ENCODE results near the gene ST6GAL1. TPM values are rescaled to one million over a fixed set of nuclear protein-coding genes. Genes with fewer than 3 reads are reported as not detected.
"Not testable (repeated sequence)": the region's sequence is repeated elsewhere in the genome, so short reads cannot be mapped to it uniquely, and the experiment has no call there.

Gene ST6GAL1
- total RNA-seq, 2 donors from 2014 or later, result 41.9 to 53.3 TPM

DNA sequence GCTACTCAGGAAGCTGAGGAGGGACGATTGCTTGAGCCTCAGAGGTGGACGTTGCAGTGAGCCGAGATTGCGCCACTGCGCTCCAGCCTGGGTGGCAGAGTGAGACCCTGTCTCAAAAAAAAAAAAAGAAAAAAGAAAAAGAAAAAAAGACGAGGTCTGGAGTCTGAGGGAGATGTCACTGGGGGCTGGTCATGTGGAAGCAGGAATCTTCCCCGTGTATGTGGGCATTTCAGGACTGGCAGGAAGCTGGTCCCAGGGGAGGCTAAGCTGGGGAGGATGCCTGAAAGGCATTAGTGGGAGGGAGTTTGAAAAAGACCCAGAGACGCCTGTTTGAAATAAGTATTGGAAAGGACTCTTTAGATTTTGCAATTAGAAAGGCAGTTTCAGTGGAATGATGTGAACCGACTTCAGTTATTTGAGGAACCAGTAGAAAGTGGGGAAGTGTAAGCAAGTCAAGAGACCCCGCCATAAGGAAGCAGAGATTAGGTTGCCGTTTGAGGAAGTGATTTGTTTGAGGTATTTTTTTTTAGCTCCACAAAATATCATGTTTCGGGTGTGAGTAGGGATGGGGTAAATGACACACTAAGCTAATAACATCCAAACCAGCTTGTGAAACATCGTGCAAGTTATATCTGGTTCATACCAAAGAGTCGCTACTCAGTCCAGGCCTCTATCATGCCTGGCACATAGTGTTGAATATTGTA, 55.5 kb downstream of the ST6GAL1 start:
- no peak for DNase-seq (ENCODE audit: low spot score)
- intact Hi-C loops (cut with DNase I), result no loop called here

DNA sequence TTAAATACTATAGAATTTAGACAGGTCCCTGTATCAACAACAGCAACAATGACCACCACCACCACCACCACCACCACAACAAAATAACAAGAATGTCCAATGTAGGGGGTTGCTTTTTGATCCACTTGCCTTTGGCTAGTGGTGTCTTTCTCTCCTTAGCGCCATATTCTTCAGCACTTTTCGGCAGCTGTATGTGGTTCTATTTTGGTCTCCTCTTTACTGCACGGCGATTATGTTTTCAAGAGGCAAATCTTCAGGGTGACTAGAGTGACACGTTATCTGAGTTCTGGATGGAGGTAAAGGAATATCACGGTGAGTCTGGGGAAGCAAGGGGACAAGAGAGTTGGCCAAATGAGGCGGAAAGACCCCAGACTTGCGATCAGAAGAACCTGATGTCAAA, 56.1 kb downstream of the ST6GAL1 start:
- DNase-seq (ENCODE audit: low spot score), result no peak

DNA sequence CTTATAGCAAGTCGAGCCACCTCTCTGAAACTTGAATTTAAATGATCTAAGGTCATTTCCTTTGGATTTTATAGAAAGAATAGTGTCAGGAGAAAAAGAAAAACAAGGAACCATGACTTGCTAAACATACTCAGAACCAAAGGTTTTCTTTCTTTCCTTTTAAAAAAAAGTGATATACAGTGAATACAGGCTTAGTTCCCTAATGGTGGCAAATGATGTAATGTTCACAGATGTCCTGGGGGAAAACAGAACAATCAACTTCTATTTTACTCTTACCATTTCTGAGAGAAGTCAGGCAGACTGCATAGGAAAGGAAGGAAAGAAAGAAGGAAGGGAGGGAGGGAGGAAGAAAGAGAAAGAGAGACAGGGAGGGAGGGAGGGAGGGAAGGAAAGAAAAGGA, 56.5 kb downstream of the ST6GAL1 start:
- no peak for DNase-seq (ENCODE audit: low spot score)
- intact Hi-C loops (cut with DNase I), result no loop called here

More for the DNA sequence above, 56.1 kb downstream of the ST6GAL1 start:
- intact Hi-C loops (cut with DNase I), result no loop called here

DNA sequence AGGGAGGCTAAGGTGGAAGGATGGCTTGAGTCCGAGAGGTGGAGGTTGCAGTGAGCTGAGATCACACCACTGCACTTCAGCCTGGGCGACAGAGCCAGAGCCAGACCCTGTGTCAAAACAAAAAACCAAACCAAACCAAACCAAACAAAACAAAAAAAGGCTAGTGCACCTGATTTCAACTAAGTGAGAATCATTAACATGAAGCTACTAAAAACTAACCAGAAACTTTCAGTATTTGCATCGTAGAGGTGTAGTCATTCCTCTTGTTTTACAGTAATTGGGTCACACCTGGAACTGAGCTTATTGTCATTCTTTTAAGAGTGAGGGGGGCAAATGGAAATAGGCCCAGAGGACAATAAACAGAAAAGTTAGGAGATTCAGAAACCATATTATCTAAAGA, 58.5 kb downstream of the ST6GAL1 start:
- no peak for DNase-seq (ENCODE audit: low spot score)
- intact Hi-C loops (cut with DNase I), result no loop called here

DNA sequence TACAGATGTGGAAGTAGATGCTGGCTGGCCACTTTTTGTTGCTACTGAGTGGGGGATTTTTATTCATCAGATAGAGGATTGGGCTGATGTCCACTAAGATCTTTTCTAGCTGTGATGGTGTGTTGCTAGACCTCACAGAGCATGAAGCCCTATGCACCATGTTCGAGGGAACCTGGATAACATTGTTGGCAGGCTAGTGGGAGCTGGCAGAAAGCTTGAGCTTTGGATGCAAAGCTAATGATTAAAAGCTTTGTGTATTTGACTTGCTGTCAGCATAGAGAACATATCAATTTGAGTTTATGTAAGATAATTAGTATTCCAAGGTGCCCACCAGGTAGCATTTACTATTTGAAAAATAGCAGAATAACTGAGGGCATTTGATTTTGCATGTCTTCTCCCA, 59.1 kb downstream of the ST6GAL1 start:
- no peak for DNase-seq (ENCODE audit: low spot score)
- intact Hi-C loops (cut with DNase I), result no loop called here

DNA sequence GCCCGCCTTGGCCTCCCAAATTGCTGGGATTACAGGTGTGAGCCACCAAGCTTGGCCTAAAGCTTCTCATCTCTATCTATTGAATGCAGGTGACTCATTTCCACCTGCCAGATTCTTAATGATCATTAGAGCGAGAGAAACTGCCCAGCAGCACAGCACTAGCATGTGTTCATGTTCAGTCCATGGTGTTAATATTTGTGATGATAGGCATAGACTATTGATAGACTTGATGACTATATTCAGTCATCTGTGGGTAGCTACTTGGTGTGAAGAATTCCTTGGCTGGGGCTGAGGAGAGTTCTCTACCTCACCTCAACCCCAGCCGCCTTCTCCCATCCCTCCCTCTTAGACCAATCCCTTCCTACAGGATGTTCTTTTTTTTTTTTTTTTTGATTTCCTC, 60.0 kb downstream of the ST6GAL1 start:
- intact Hi-C loops (cut with DNase I), result no loop called here
- no peak for DNase-seq (ENCODE audit: low spot score)

DNA sequence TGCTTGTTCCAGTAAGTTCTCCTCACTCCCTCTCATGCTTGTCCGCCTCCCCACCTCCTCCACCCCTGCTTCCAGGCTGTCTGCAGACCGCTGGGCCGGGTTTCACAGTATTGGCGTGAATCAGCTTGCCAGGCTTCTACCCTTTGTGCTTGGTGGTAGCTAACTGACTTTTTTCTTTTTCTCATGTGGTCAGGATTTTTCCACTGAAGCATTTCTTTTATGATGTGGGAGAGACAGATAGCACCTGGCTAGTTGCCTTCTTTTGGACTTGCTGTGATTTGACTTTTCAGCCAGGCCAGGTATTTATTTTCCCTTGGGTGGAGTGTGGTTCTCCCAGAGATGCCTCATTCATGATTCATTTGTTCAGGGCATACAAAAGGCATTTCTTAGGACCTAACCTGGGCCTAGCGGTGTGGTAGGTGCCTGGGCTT, 60.6 kb downstream of the ST6GAL1 start:
- DNase-seq (ENCODE audit: low spot score), result no peak
- intact Hi-C loops (cut with DNase I), result no loop called here

DNA sequence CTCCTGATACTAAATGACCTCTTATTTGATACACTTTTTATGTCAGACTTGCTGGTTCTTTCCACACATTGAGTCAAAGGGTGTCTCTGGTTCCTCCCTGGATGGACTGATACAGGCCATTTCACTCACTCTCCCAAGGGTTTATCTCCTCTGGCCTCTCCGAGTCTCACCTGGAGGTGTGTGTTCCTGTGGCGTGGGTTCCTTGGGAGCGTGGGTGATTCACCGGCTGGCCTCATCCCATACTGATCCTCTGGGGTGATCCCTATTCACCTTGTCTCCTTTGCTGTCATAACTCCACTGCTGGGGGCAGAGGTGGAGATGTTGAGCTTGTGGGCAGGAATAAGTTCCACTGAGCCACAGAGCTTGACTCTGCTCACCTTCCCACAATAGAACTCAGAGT, 61.1 kb downstream of the ST6GAL1 start:
- intact Hi-C loops (cut with DNase I), result no loop called here
- no peak for DNase-seq (ENCODE audit: low spot score)

DNA sequence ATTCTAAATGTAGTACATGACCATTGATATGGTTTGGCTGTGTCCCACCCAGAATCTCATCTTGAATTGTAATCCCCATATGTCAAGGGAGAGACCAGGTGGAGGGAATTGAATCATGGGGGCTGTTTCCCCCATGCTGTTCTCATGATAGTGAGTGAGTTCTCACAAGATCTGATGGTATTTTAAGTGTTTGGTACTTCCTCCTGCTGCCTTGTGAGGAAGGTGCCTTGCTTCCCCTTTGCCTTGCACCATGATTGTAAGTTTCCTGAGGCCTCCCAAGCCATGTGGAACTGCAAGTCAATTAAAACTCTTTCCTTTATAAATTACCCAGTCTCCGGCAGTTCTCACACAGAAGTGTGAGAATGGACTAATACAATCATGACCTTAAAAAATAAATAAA, 61.8 kb downstream of the ST6GAL1 start:
- intact Hi-C loops (cut with DNase I); DNase-seq (ENCODE audit: low spot score): not testable (repeated sequence)

DNA sequence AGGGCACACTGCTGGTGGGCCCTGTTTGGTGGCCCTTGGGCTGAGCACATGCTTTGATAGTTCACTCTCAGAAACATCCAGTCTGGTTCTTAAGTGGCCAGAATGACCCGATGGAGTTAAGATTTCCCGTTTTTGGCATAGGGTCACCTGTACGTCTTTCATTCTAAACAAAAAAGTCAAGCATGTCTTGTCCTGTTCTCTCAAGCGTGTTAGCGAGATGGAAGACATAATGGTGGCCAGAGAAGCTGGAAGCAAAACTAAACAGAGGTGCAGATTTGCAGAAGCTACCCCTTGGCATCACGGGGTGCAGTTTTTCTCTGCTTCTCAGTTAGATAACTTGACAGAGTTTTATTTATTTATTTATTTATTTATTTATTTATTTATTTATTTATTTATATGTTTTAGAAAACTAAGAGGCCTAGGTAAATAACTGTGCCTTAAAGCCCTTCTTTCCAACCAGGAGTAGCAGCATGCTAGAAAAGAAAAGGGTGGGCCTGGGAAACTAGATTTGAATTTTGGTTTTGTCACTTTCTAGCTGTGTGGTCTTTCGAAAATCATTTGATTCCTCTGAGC, 63.0 kb downstream of the ST6GAL1 start:
- intact Hi-C loops (cut with DNase I), result no loop called here
- DNase-seq (ENCODE audit: low spot score), result no peak

DNA sequence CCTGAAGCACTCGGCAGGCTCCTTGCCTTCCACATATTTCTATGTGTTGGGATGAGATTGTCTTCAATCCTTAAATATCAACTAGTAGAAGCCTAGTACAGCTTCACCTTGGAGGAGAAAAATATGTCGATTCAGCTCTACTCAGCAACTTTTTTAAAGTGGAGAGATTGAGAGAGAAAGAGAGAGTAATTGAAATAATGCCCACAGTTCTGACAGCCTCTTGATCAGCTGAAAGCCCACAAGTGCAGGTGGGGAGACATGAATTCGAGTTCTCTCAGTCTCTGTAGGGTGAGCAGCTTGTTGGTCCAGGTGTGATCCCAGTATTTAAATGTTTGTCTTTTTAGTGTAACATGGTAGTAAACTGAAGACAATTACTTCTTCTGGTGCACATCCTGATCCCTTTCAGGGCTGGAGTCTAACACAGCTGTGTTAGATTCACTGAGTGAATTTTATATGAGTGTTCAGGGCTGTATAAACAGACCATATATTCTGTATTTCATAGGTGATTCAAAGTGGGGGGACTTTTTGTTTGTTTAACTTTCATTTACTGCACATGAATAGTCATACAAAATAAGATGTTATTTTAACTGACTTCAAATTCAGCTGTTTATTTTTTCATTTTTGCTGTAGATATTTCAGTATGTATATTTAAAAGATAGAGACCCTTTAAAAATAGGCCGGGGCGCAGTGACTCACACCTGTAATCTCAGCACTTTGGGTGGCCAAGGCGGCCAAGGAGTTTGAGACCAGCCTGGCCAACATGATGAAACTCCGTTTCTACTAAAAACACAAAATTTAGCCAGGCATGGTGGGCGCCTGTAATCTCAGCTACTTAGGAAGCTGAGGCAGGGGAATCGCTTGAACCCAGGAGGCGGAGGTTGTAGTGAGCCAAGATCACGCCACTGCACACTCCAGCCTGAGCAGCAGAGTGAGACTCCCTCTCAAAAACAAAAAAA, 64.0 kb downstream of the ST6GAL1 start:
- DNase-seq (ENCODE audit: low spot score), result no peak

DNA sequence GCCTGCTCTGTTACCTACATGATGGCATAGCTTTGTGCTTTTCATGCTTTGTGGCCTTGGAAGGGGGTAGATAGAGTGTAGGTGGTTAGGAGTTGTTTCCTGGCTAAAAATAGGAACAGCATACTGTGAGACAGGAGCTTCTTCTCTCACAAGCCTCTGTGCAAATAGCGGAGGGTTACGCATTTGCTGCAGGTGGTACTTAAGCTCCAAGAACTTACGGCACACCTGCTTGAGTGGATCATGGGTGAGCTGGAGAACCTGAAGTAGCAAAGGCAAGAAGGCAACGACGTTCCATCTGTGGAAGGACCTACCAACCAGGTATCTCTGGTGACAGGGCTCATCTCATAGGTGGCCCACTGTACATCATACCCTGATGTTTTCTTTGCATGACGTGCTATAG, 66.0 kb downstream of the ST6GAL1 start:
- no peak for DNase-seq (ENCODE audit: low spot score)
- intact Hi-C loops (cut with DNase I), result no loop called here

More for the DNA sequence above, 64.0 kb downstream of the ST6GAL1 start:
- intact Hi-C loops (cut with DNase I), result no loop called here

DNA sequence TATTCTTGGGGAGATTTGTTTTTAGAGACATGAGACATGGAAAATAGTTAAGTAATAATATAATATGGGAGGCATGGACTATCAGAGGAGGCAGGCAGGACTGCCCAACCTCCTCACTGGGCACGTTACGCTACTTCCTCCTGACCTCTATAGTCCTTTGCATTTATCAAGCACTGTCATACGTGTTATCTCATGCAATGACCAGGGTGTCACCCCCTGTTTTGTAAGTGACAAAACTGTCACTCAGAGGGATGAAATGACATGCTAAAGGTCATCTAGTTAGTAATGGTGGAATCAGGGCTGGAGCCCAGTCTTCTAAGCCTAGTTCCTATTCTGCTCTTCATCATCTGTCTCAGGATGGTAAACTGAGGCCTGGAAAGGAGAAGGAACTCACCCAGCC, 66.7 kb downstream of the ST6GAL1 start:
- intact Hi-C loops (cut with DNase I), result no loop called here
- DNase-seq (ENCODE audit: low spot score), result no peak

DNA sequence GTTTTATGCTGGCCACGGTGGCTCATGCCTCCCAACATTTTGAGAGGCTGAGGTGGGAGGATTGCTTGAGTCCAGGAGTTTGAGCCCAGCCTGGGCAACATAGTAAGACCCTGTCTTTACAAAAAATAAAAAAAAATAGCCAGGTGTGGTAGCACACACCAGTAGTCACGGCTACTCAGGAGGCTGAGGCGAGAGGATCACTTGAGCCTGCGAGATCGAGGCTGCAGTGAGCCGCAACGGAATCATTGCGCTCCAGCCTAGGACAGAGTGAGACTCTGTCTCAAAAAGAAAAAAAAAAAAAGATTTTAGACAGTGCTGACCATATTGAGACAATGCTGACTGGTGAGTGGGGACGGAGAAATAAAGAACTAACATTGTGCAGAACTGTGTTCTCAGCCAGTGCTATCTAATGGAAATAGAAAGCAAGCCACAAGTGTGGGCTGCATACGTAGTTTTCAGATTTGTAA, 67.2 kb downstream of the ST6GAL1 start:
- no peak for DNase-seq (ENCODE audit: low spot score)
- intact Hi-C loops (cut with DNase I), result no loop called here

DNA sequence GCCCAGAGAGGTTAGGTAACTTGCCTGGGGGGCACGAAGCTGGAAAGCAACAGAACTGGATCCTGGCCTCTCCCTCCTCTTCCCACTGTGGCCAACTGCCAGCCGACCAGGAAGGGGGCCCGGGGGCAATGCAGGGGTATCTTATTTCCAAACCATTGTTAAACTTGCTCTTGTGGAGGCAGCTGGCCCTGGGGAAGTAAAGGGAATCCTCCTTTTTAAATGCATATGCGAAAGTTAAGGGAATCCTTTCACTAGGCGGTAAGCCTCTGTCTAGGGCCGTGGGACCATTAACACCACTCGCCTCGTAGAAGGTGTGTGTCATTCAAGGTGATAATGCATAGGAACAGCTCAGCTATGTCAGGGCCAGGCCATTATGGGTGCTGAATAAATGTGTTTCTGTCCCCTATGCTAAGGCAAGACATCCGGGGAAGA, 68.6 kb downstream of the ST6GAL1 start:
- DNase-seq (ENCODE audit: low spot score), result no peak
- intact Hi-C loops (cut with DNase I), result no loop called here

DNA sequence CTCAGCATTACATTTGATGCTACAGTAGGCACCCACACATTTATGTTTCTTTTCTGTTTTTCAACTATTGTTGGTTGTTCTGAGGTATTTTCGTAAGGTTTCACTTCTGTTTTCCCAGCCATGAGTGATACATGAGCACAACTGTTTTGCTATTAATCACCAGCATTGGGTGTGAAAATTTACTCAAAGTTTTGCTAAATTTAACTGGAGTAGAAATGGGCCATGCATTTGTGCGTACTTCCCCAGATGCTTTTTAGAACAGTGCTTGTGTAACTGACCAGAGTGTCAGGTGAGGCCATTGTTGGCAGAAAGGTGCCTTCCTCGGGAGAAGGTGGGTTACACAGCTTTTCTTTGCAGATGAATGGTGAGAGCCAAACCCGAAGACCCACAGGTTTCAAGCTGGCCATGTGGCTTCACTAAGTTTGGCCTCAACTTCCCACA, 70.4 kb downstream of the ST6GAL1 start:
- no peak for DNase-seq (ENCODE audit: low spot score)
- intact Hi-C loops (cut with DNase I), result no loop called here

DNA sequence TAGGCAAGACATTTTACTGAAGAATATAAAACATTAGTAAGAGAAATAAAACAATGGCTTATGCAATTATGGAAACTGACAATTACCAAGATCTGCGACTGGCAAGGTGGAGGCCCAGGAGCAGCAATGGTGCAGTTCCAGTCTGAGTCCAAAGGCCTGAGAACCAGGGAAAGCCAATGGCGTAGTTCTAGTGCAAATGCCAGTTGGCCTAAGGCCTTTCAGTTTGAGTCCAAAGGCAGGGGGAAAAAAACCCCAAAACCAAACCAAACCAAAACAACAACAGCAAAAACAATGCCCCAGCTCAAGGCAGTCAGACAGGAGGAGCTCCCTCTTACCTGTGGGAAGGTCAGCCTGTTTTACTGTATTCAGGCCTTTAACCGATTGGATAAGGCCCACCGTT, 72.6 kb downstream of the ST6GAL1 start:
- intact Hi-C loops (cut with DNase I), result no loop called here
- DNase-seq (ENCODE audit: low spot score), result no peak

DNA sequence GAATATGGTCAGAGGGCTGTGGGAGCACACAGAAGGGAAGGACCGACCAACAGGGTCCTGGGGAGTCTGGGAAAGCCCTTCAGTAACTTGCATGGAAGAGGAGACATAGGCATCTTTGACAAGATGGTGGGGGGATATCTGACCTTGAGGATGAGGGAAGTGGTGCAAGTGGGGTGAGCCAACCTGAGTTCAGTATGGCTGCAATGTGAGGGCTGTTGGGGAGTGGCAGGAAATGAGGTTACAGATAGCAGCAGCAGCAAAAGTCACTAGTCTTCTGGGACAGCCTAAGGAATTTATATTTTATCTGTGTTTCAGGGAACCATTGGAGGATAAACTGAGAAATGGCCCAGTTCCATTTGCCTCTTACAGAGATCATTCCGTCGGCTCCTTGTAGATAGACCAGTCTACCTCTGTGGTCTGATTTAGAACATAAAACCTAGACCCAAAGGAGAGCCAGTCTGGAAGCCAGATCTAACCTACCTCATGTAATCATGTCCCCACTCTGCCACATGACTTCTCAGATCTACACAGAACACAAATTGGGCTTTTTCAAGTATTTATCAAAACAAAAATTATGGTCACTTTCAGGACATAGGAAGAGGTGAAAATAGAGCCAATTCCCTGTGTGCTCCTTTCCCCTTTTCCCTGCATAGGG, 75.6 kb downstream of the ST6GAL1 start:
- intact Hi-C loops (cut with DNase I), result no loop called here
- no peak for DNase-seq (ENCODE audit: low spot score)

DNA sequence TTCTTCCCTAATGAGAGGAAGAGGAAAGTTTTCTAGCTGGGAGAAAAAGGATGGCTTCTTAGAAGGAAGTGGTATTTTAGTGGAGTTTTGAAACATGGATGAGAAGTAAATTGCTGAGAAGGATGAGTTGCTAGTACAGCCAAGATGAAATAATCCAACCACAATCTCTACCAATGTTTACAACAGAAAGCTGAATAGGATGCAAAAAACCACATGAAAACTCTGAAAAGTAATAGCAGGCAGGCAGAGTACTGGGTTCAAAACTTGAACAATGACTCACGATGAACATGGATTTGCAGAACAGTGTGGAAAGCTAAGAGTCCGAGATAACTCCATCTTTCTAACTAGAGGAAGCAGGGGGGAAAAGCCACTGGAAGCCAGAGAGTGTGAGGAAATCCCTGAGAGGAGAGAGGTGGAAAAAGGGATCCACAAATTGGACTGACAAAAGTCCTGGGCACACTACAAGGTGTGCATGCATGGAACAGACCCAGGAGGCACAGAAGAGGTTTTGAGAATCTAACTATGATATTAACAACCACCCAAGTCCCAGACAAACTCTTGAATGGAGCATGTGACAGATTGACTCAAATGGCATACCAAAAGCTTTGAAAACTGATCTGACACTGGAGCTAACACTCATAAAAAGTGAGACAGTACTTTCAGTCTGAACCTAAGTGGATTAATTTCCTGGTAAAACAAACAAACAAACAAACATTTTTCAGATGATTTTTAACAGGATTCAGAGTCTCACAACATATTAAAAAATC, 76.7 kb downstream of the ST6GAL1 start:
- DNase-seq (ENCODE audit: low spot score), result no peak
- intact Hi-C loops (cut with DNase I), result no loop called here

Measured in posterior vena cava (tissue), 2 donors.